ENCODE measurements around the gene PTPN5. TPM values are rescaled to one million over a fixed set of nuclear protein-coding genes. Genes with fewer than 3 reads are reported as not detected.
A peak's percentile ranks its signal among the peaks of the same experiment; 100 is the strongest.

PTPN5 gene
- total and polyA plus RNA-seq, 10 donors: 0.08 to 2.0 (median 0.26) TPM; not detected in 1

GRCh38 chr11:18770479-18771125, 21.0 kb downstream of the PTPN5 start:
- H3K4me3 ChIP-seq: no peak overlapping the region
- no peak overlapping the region for H3K27ac ChIP-seq
- no peaks in the 10 kb centered on the region for H3K4me1 ChIP-seq
- TF ChIP-seq CTCF (IDR thresholded peaks at IDR 0.05 in 8 of 11, conservative IDR thresholded peaks at IDR 0.05 in 3 of 11) (no peak), POLR2A (IDR thresholded peaks at IDR 0.05) (no peak), POLR2AphosphoS5 (IDR thresholded peaks at IDR 0.05) (no peak)
- 57 to 83% (median 70%) methylated on average over 8 to 11 of the region's 11 CpGs for WGBS, 5 donors
- DNase-seq: peak; percentile 45
- peaks cover 0 to 6% (median 0%) of the 10 kb centered on the region in 7 donors for H3K27me3 ChIP-seq (replicated peaks in 1 of 7)
- H3K36me3 ChIP-seq: no peaks in the 10 kb centered on the region
- no peaks in the 10 kb centered on the region for H3K9me3 ChIP-seq
- intact Hi-C loops (cut with DNase I; ENCODE audit: low total_unique reads): no loop called here

- no peaks in the 10 kb centered on the region for H3K4me1 ChIP-seq
- intact Hi-C loops (cut with DNase I; ENCODE audit: low total_unique reads): no loop called here
- no peak for TF ChIP-seq POLR2A (IDR thresholded peaks at IDR 0.05)
- no peak for TF ChIP-seq POLR2AphosphoS5 (IDR thresholded peaks at IDR 0.05)
- TF ChIP-seq CTCF (IDR thresholded peaks at IDR 0.05 in 8 of 11, conservative IDR thresholded peaks at IDR 0.05 in 3 of 11): no peak
- H3K9me3 ChIP-seq: no peaks in the 10 kb centered on the region
- peak; percentile 47 for DNase-seq
- peaks cover 0 to 10% (median 0%) of the 10 kb centered on the region in 7 donors for H3K27me3 ChIP-seq (replicated peaks in 1 of 7)
- H3K27ac ChIP-seq: no peak overlapping the region
- no peaks in the 10 kb centered on the region for H3K36me3 ChIP-seq
- H3K4me3 ChIP-seq: no peak overlapping the region
- WGBS, 5 donors: 39 to 45% (median 43%) methylated on average over 8 of the region's 8 CpGs
These were observed 21.7 kb downstream of the PTPN5 start for GRCh38 chr11:18769802-18770456.

GRCh38 chr11:18768978-18769377, 22.6 kb downstream of the PTPN5 start:
- H3K27me3 ChIP-seq (replicated peaks in 1 of 7): peaks cover 0 to 10% (median 0%) of the 10 kb centered on the region in 7 donors
- peaks cover 0 to 2% (median 0%) of the 10 kb centered on the region in 6 donors for H3K4me1 ChIP-seq
- DNase-seq: no peak
- H3K27ac ChIP-seq: no peak overlapping the region
- 73 to 95% (median 78%) methylated on average over 5 of the region's 5 CpGs for WGBS, 5 donors
- intact Hi-C loops (cut with DNase I; ENCODE audit: low total_unique reads): no loop called here
- H3K9me3 ChIP-seq: no peaks in the 10 kb centered on the region
- no peak overlapping the region for H3K4me3 ChIP-seq
- TF ChIP-seq CTCF (IDR thresholded peaks at IDR 0.05 in 8 of 11, conservative IDR thresholded peaks at IDR 0.05 in 3 of 11) (no peak), POLR2AphosphoS5 (IDR thresholded peaks at IDR 0.05) (no peak), POLR2A (IDR thresholded peaks at IDR 0.05) (no peak)
- no peaks in the 10 kb centered on the region for H3K36me3 ChIP-seq

- DNase-seq: peak; percentile 38
- H3K36me3 ChIP-seq: no peaks in the 10 kb centered on the region
- 49 to 70% (median 54%) methylated on average over 4 of the region's 4 CpGs for WGBS, 5 donors
- H3K27ac ChIP-seq: no peak overlapping the region
- no peak overlapping the region for H3K4me3 ChIP-seq
- H3K4me1 ChIP-seq: peaks cover 0 to 3% (median 0%) of the 10 kb centered on the region in 6 donors
- peaks cover 0 to 10% (median 0%) of the 10 kb centered on the region in 7 donors for H3K27me3 ChIP-seq (replicated peaks in 1 of 7)
- no peaks in the 10 kb centered on the region for H3K9me3 ChIP-seq
- TF ChIP-seq CTCF (IDR thresholded peaks at IDR 0.05 in 8 of 11, conservative IDR thresholded peaks at IDR 0.05 in 3 of 11): no peak
- TF ChIP-seq POLR2A (IDR thresholded peaks at IDR 0.05): no peak
- no peak for TF ChIP-seq POLR2AphosphoS5 (IDR thresholded peaks at IDR 0.05)
- intact Hi-C loops (cut with DNase I; ENCODE audit: low total_unique reads): no loop called here
These were observed 23.1 kb downstream of the PTPN5 start for GRCh38 chr11:18768472-18768901.
